ENCODE data around the gene DDRGK1. TPM values are rescaled to one million over a fixed set of nuclear protein-coding genes. Genes with fewer than 3 reads are reported as not detected.

The DDRGK1 gene
- total and polyA plus RNA-seq, 4 donors = 16.8 to 72.4 (median 48.5) TPM

DNA sequence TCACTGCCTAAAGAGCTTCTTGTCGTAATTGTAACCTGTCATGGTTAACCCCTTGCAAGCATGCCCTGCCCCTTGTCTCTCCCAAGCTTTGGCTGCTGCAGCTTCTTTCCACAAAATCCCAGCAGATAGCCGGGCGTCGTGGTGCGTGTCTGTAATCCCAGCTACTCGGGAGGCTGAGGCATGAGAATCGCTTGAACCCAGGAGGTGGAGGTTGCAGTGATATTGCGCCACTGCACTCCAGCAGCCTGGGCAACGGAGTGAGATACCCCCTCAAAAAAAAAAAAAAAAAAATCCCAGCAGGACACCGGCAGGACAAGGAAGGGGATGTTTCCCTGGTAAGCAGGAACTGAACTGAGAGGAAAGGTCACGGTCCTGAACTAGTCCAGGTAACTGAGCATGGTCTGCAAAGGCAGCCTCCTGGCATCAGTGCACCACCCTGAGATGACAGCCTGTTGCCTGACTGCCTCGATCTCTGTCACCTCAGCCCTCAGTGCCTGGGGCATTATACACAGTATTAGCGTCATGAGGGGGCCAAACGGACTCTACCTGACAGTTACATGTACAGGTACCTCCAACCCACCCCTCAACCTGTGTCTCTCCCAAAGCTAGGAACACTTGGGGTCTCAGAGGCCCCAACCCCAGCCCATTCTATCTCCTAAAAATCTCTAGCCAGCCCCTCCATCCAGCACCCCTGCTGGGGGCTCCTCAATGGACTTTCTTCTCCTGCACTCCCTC, 32.9 kb downstream of the DDRGK1 start:
- Histone ChIP-seq H3K4me1 (ENCODE audit: control insufficient read depth in 4 of 4, insufficient read depth in 4 of 4, low read length in 3 of 4) (peaks cover 6 to 24% (median 18%) of the 10 kb centered on the region in 4 donors), H3K9ac (ENCODE audit: low read depth in 1 of 2, low read length in 2 of 2) (no peak overlapping the region), H3K4me3 (ENCODE audit: low read depth in 1 of 3, low read length in 3 of 3) (no peak overlapping the region), H3K27me3 (ENCODE audit: control insufficient read depth in 4 of 4, insufficient read depth in 4 of 4, low read length in 3 of 4) (no peaks in the 10 kb centered on the region), H3K27ac (ENCODE audit: low read depth in 1 of 2, low read length in 2 of 2) (no peak overlapping the region), H3K9me3 (ENCODE audit: control insufficient read depth in 4 of 4, low read length in 3 of 4) (no peaks in the 10 kb centered on the region), H3K36me3 (ENCODE audit: control insufficient read depth in 4 of 4, insufficient read depth in 3 of 4, low read depth in 1 of 4, low read length in 3 of 4) (no peaks in the 10 kb centered on the region)
- 92% methylated on average over 14 of the region's 14 CpGs for WGBS
- DNase-seq (ENCODE audit: low spot score) = no peak
- TF ChIP-seq JUND (IDR thresholded peaks at IDR 0.05) (no peak), RXRA (IDR thresholded peaks at IDR 0.05) (no peak), TAF1 (conservative IDR thresholded peaks at IDR 0.05) (no peak), HNF4G (IDR thresholded peaks at IDR 0.05) (no peak), NR2F2 (IDR thresholded peaks at IDR 0.05) (no peak), RAD21 (IDR thresholded peaks at IDR 0.05) (no peak), FOXA2 (IDR thresholded peaks at IDR 0.05) (no peak), YY1 (IDR thresholded peaks at IDR 0.05) (no peak), GABPA (IDR thresholded peaks at IDR 0.05 in 1 of 2, conservative IDR thresholded peaks at IDR 0.05 in 1 of 2) (no peak), FOXA1 (IDR thresholded peaks at IDR 0.05) (no peak)
- TF ChIP-seq, protein P1, sequence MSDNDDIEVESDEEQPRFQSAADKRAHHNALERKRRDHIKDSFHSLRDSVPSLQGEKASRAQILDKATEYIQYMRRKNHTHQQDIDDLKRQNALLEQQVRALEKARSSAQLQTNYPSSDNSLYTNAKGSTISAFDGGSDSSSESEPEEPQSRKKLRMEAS (IDR thresholded peaks at IDR 0.05) = no peak
- TF ChIP-seq, protein P2, sequence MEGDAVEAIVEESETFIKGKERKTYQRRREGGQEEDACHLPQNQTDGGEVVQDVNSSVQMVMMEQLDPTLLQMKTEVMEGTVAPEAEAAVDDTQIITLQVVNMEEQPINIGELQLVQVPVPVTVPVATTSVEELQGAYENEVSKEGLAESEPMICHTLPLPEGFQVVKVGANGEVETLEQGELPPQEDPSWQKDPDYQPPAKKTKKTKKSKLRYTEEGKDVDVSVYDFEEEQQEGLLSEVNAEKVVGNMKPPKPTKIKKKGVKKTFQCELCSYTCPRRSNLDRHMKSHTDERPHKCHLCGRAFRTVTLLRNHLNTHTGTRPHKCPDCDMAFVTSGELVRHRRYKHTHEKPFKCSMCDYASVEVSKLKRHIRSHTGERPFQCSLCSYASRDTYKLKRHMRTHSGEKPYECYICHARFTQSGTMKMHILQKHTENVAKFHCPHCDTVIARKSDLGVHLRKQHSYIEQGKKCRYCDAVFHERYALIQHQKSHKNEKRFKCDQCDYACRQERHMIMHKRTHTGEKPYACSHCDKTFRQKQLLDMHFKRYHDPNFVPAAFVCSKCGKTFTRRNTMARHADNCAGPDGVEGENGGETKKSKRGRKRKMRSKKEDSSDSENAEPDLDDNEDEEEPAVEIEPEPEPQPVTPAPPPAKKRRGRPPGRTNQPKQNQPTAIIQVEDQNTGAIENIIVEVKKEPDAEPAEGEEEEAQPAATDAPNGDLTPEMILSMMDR (IDR thresholded peaks at IDR 0.05; ENCODE audit: low read depth, low read length, missing input control) = no peak
- TF ChIP-seq, protein P3, sequence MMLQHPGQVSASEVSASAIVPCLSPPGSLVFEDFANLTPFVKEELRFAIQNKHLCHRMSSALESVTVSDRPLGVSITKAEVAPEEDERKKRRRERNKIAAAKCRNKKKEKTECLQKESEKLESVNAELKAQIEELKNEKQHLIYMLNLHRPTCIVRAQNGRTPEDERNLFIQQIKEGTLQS (IDR thresholded peaks at IDR 0.05) = no peak
- TF ChIP-seq, protein P4, sequence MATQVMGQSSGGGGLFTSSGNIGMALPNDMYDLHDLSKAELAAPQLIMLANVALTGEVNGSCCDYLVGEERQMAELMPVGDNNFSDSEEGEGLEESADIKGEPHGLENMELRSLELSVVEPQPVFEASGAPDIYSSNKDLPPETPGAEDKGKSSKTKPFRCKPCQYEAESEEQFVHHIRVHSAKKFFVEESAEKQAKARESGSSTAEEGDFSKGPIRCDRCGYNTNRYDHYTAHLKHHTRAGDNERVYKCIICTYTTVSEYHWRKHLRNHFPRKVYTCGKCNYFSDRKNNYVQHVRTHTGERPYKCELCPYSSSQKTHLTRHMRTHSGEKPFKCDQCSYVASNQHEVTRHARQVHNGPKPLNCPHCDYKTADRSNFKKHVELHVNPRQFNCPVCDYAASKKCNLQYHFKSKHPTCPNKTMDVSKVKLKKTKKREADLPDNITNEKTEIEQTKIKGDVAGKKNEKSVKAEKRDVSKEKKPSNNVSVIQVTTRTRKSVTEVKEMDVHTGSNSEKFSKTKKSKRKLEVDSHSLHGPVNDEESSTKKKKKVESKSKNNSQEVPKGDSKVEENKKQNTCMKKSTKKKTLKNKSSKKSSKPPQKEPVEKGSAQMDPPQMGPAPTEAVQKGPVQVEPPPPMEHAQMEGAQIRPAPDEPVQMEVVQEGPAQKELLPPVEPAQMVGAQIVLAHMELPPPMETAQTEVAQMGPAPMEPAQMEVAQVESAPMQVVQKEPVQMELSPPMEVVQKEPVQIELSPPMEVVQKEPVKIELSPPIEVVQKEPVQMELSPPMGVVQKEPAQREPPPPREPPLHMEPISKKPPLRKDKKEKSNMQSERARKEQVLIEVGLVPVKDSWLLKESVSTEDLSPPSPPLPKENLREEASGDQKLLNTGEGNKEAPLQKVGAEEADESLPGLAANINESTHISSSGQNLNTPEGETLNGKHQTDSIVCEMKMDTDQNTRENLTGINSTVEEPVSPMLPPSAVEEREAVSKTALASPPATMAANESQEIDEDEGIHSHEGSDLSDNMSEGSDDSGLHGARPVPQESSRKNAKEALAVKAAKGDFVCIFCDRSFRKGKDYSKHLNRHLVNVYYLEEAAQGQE (IDR thresholded peaks at IDR 0.05) = no peak

DNA sequence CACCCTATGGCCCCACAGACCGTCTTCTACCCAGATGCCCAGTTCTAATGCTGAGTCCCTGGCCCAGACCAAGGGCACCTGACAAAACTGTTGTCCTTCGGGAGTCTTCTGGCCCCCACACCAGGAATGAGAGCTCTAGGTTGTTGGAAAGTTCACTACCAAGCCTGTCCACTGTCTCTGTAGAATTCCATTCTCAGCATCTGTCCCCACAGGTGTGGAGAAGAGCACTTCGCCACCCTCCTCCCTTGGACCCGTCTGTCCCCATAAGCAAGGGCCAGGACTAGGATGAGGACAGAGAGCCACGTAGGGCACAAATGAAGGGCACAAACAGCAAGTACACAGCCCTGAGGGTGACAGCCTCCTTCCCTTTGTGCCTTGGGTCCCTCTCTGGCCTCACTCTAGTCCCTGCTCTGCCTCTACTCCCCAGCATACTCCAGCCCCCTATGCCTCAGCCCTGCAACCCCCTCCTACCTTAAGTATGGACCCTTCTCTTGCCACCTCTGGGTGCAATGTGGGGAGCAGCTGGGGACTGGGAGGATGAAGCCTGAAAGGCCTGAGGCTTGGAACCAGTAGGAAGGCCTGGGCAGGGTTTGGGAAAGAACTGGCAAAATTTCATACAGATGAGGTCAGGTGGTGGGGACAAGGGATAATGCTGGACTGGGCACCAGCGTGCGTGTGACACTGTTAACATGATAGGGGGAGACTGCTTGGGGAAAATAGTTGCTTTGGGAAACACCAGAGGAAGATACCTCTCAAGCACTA, 35.5 kb downstream of the DDRGK1 start:
- H3K9me3 ChIP-seq (ENCODE audit: control insufficient read depth in 4 of 4, low read length in 3 of 4) = no peaks in the 10 kb centered on the region
- WGBS = 92% methylated on average over 7 of the region's 7 CpGs
- no peak overlapping the region for H3K4me3 ChIP-seq (ENCODE audit: low read depth in 1 of 3, low read length in 3 of 3)
- H3K9ac ChIP-seq (ENCODE audit: low read depth in 1 of 2, low read length in 2 of 2) = no peak overlapping the region
- no peaks in the 10 kb centered on the region for H3K36me3 ChIP-seq (ENCODE audit: control insufficient read depth in 4 of 4, insufficient read depth in 3 of 4, low read depth in 1 of 4, low read length in 3 of 4)
- H3K27ac ChIP-seq (ENCODE audit: low read depth in 1 of 2, low read length in 2 of 2) = no peak overlapping the region
- TF ChIP-seq FOXA1 (IDR thresholded peaks at IDR 0.05) (no peak), HNF4G (IDR thresholded peaks at IDR 0.05) (no peak), HNF4A (conservative IDR thresholded peaks at IDR 0.05) (no peak), TAF1 (conservative IDR thresholded peaks at IDR 0.05) (no peak), YY1 (IDR thresholded peaks at IDR 0.05) (no peak)
- TF ChIP-seq, protein P5, sequence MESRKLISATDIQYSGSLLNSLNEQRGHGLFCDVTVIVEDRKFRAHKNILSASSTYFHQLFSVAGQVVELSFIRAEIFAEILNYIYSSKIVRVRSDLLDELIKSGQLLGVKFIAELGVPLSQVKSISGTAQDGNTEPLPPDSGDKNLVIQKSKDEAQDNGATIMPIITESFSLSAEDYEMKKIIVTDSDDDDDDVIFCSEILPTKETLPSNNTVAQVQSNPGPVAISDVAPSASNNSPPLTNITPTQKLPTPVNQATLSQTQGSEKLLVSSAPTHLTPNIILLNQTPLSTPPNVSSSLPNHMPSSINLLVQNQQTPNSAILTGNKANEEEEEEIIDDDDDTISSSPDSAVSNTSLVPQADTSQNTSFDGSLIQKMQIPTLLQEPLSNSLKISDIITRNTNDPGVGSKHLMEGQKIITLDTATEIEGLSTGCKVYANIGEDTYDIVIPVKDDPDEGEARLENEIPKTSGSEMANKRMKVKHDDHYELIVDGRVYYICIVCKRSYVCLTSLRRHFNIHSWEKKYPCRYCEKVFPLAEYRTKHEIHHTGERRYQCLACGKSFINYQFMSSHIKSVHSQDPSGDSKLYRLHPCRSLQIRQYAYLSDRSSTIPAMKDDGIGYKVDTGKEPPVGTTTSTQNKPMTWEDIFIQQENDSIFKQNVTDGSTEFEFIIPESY (IDR thresholded peaks at IDR 0.05) = no peak
- TF ChIP-seq, protein P2 (IDR thresholded peaks at IDR 0.05; ENCODE audit: low read depth, low read length, missing input control) = no peak
- TF ChIP-seq, protein P3 (IDR thresholded peaks at IDR 0.05) = no peak
- H3K27me3 ChIP-seq (ENCODE audit: control insufficient read depth in 4 of 4, insufficient read depth in 4 of 4, low read length in 3 of 4) = no peaks in the 10 kb centered on the region
- H3K4me1 ChIP-seq (ENCODE audit: control insufficient read depth in 4 of 4, insufficient read depth in 4 of 4, low read length in 3 of 4) = peaks cover 6 to 18% (median 9%) of the 10 kb centered on the region in 4 donors
- DNase-seq (ENCODE audit: low spot score) = no peak

Measured in liver (tissue), 9 donors.